ENCODE measurements around the gene STON1.

DNA sequence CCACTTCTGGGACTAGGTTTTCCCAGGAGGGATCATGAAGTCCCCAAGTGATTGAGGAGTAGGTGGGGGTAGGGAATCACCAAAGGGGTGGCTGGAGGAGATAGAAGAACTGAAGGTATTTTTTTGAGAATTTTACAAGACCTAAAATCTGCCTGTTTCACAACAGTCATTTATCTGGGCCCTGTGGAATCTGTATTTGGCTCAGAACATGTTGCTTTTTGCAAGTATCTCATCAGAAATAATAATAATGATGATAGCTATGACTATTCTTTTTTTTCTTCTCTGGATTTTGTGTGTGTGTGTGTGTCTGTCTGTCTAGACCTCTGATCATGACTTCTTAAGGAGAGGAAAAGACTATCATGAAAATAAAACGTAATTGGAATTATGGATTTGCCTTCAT is 13.9 kb downstream of the STON1 start:
- TF ChIP-seq, protein P1, sequence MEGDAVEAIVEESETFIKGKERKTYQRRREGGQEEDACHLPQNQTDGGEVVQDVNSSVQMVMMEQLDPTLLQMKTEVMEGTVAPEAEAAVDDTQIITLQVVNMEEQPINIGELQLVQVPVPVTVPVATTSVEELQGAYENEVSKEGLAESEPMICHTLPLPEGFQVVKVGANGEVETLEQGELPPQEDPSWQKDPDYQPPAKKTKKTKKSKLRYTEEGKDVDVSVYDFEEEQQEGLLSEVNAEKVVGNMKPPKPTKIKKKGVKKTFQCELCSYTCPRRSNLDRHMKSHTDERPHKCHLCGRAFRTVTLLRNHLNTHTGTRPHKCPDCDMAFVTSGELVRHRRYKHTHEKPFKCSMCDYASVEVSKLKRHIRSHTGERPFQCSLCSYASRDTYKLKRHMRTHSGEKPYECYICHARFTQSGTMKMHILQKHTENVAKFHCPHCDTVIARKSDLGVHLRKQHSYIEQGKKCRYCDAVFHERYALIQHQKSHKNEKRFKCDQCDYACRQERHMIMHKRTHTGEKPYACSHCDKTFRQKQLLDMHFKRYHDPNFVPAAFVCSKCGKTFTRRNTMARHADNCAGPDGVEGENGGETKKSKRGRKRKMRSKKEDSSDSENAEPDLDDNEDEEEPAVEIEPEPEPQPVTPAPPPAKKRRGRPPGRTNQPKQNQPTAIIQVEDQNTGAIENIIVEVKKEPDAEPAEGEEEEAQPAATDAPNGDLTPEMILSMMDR (conservative IDR thresholded peaks at IDR 0.05): no peak
- TF ChIP-seq EZH2 (IDR thresholded peaks at IDR 0.05; ENCODE audit: low read depth): no peak
